GM12801 (cell line): ENCODE results near the gene MST1R.

ENCODE experiments used
- TF ChIP-seq, protein P1 (sequence below): IDR thresholded peaks from one replicate; pipeline ENCODE4 v1.5.1; 2011; ENCODE audit warnings: control low read depth; ENCODE audit not compliant: insufficient read length; ENCODE audit errors: extremely low read depth

Gene MST1R

GRCh38 chr3:49903451-49904424 is at the start of gene MST1R:
TSS of gene MST1R (minus strand) at chr3:49903873. CDS start at chr3:49903609, 264 bp downstream.
- TF ChIP-seq, protein P1, sequence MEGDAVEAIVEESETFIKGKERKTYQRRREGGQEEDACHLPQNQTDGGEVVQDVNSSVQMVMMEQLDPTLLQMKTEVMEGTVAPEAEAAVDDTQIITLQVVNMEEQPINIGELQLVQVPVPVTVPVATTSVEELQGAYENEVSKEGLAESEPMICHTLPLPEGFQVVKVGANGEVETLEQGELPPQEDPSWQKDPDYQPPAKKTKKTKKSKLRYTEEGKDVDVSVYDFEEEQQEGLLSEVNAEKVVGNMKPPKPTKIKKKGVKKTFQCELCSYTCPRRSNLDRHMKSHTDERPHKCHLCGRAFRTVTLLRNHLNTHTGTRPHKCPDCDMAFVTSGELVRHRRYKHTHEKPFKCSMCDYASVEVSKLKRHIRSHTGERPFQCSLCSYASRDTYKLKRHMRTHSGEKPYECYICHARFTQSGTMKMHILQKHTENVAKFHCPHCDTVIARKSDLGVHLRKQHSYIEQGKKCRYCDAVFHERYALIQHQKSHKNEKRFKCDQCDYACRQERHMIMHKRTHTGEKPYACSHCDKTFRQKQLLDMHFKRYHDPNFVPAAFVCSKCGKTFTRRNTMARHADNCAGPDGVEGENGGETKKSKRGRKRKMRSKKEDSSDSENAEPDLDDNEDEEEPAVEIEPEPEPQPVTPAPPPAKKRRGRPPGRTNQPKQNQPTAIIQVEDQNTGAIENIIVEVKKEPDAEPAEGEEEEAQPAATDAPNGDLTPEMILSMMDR, result no peak

GRCh38 chr3:49952924-49953323 is 49.3 kb upstream of the MST1R start:
- TF ChIP-seq, protein P1, result no peak

- TF ChIP-seq, protein P1, result no peak
Observed at GRCh38 chr3:49942651-49943050, 39.0 kb upstream of the MST1R start.

- TF ChIP-seq, protein P1, result no peak
Observed at GRCh38 chr3:49940667-49941249, 37.1 kb upstream of the MST1R start.

DNA sequence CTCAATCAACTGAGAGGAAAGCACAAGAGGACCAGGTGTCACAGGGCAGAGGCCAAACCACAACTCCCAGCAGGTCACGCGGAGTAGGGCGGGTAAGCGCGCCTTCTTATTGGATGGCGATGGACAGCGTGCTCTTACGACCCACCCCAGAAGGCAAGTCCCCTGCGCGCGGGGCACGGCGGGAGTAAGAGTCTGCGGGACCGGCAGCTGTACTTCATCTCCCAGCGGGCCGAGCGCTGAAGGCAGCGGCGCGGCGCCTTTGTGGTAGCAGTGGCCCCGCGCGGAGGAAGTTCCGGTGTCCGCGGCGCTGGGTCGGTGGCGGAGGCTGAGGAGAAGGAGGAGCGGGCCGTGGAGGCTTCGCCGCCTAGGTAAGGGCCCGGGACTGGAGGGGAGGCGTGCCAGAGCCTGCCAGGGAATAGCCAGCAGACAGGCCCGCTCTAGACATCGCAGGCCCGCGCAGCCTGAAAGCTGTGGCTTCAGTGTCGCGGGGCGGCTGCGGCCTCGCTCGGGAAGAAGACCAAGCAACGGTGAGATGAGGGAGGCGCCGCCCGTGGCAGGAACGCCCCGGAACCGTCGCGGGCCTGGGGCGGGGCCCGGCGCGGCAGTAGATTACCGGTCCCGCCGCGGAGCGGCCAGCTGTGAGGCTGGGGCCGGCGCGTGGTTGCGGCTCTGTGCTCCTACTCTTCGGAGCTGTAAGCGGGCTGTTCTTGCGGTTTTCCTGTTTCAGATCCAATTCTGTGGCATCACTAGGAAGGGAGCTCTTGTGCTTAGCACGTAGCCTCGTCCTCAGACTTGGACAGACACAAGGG is 36.4 kb upstream of the MST1R start, which contains the start of gene RBM6:
RBM6 (plus strand) TSS at position 293 of the 809 bp plus-strand sequence. CDS start 22,492 bp downstream, outside the sequence.
- TF ChIP-seq, protein P1, result no peak

GRCh38 chr3:49937090-49937489 is 33.4 kb upstream of the MST1R start:
- TF ChIP-seq, protein P1, result no peak

DNA sequence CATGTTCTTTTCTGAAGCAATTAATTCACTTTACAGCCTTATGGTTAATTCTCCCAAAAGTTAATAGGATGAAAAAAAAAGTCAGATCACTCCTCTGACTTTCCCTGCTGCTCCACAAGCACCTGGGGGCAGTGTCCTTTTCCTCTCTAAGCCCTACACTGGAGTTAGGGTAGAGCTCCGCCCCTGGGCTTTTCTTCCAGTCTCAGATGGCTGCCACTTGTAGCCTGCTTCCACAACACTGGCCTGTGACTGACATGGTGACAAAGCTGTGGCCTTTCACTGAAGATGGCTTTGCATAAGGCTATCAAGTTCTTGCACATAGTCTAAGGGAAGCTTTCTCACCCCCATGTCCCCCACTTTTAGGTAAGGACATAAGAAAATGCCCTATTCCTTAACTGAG is 27.2 kb upstream of the MST1R start:
- TF ChIP-seq, protein P1, result no peak
